Thoracic aorta (tissue), 2 donors: ENCODE results near the gene DIAPH1. TPM values are rescaled to one million over a fixed set of nuclear protein-coding genes. Genes with fewer than 3 reads are reported as not detected.
A peak's percentile ranks its signal among the peaks of the same experiment; 100 is the strongest.

Experiments
- ATAC-seq: fragments of 150-250 bp; one replicate; pipeline ENCODE4 v1.8.0; 2017; ENCODE audit warnings: low read depth; ENCODE audit not compliant: insufficient number of reproducible peaks, low FRiP score
- DNase-seq: peaks from one replicate; pipeline ENCODE4 v3.0.0-alpha.2; 2020; ENCODE audit warnings: low spot score
- H3K27ac ChIP-seq, 2 donors: fragments of 200-600 bp; sonication (generic); 1 replicate in 1 of 2; 2 replicates in 1 of 2; pipeline ENCODE4 v1.5.1; 2016; ENCODE audit warnings: mild to moderate bottlenecking in 2 of 2, moderate library complexity in 2 of 2
- H3K27me3 ChIP-seq: fragments of 200-600 bp; sonication (generic); replicated peaks from 2 replicates; pipeline ENCODE4 v1.6.0; 2016; ENCODE audit warnings: mild to moderate bottlenecking; ENCODE audit not compliant: insufficient read depth
- H3K36me3 ChIP-seq: fragments of 200-600 bp; sonication (generic); one replicate; pipeline ENCODE4 v1.5.1; 2016
- H3K4me1 ChIP-seq, 2 donors: fragments of 200-600 bp; sonication (generic); 1 replicate in 1 of 2; 2 replicates in 1 of 2; pipeline versions ENCODE4 v1.5.1 to v1.6.0; 2016; ENCODE audit warnings: low read depth in 2 of 2, mild to moderate bottlenecking in 1 of 2; ENCODE audit not compliant: control insufficient read depth in 1 of 2
- H3K4me3 ChIP-seq: fragments of 200-600 bp; sonication (generic); 2 replicates; pipeline ENCODE4 v1.5.1; 2016; ENCODE audit warnings: mild to moderate bottlenecking
- H3K9me3 ChIP-seq: fragments of 200-600 bp; sonication (generic); 2 replicates; pipeline ENCODE4 v1.5.1; 2016
- total RNA-seq, 2 donors: library from RNA; depleted of rRNA; stranded (reverse); fragments of >200 nt; gene quantifications; one replicate each; pipeline versions ENCODE4 v1.1.0 to v1.2.3, GENCODE V29; 2016
- TF ChIP-seq, protein P1 (sequence below): fragments of 200-600 bp; sonication (generic); IDR thresholded peaks from one replicate; pipeline ENCODE4 v1.5.1; 2019; ENCODE audit warnings: antibody characterized with exemption

DIAPH1 gene
- total RNA-seq, 2 donors from 2014 or later: 91.0 to 93.1 TPM

DNA sequence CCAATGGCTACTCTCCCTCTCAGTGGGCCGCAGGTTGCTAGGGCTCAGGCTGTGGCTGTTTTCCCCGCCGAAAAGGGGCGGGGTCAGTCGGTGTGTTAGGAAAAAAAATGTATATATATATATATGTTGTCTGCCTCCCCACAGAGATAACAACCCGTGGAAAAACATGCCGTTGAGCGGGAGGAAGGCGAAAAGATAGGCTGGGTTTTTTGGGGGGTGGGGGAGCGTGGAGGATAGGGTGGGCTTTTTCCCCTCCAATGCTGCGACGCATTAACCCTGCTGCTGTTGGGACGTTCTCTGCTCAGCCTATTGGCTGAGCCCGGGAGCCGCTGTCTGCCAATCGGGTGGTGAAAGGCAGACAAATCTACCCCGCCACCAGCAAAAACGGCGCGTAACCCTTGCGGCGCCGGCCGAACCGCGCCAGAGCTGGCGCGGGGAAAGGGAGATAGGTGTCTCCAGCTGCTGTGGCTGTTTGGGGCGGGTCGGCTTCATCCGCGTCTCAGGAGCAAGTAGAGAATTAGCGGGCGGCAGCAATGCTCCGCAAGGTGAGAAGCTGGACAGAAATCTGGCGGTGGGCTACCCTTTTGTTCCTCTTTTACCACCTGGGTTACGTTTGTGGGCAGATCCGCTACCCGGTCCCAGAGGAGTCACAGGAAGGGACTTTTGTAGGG lies 134.0 kb downstream of the DIAPH1 start, which contains the start of gene PCDHGC4:
Gene PCDHGC4, plus strand, starts transcription at position 390 of the 671 bp plus-strand sequence. Its CDS starts 144 bp downstream, at position 534.
- no peak within 1 kb of the TSS for H3K27ac ChIP-seq
- H3K36me3 ChIP-seq: no peaks in the 10 kb centered on the region
- peak within 1 kb of the TSS; percentile 72 for H3K4me3 ChIP-seq
- H3K27me3 ChIP-seq: no peaks in the 10 kb centered on the region
- TF ChIP-seq, protein P1, sequence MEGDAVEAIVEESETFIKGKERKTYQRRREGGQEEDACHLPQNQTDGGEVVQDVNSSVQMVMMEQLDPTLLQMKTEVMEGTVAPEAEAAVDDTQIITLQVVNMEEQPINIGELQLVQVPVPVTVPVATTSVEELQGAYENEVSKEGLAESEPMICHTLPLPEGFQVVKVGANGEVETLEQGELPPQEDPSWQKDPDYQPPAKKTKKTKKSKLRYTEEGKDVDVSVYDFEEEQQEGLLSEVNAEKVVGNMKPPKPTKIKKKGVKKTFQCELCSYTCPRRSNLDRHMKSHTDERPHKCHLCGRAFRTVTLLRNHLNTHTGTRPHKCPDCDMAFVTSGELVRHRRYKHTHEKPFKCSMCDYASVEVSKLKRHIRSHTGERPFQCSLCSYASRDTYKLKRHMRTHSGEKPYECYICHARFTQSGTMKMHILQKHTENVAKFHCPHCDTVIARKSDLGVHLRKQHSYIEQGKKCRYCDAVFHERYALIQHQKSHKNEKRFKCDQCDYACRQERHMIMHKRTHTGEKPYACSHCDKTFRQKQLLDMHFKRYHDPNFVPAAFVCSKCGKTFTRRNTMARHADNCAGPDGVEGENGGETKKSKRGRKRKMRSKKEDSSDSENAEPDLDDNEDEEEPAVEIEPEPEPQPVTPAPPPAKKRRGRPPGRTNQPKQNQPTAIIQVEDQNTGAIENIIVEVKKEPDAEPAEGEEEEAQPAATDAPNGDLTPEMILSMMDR: no peak
- peaks cover 34 to 78% of the 10 kb centered on the region in 2 donors for H3K4me1 ChIP-seq
- ATAC-seq (no peak), DNase-seq (no peak)
- no peaks in the 10 kb centered on the region for H3K9me3 ChIP-seq

DNA sequence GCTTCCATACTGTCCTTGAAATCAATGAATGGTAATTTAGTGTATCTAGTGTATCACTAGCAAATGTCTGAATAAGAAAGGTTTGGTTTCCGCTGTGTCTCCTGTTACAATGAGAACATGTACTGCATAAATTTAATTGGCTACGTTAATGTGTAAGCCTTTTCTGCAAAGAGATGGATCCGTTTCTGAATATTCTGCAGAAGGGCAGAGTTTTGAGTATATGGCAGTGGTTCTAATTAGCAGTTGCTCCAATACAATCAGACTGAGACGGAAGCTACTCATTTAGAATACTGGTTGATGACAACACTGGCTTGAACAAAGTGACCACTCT lies 134.5 kb downstream of the DIAPH1 start:
- Histone ChIP-seq H3K27me3 (no peaks in the 10 kb centered on the region), H3K4me3 (peak overlapping the region; percentile 72), H3K4me1 (peaks cover 36 to 78% of the 10 kb centered on the region in 2 donors), H3K9me3 (no peaks in the 10 kb centered on the region), H3K27ac (no peak overlapping the region), H3K36me3 (no peaks in the 10 kb centered on the region)
- DNase-seq (no peak), ATAC-seq (no peak)
- TF ChIP-seq, protein P1: no peak

DNA sequence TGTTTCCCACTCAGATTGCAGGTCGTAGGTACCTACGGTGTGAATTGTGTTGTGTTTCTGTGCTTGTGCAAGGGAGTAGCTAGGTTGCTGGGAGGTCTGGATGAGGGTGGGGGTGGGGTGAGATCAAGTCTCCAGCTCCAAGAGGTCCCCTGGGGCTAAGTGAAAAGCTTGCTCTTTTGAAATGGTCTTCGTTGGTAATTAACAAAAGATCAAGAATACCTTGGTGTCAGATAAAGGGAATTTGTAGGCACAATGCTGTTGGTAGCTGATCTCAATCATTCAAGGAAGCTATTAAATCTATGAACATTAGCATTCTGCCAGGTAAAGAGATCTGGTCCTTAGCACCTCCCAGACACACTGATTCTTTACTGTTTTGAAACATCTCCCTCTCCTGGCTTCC lies 134.9 kb downstream of the DIAPH1 start:
- Histone ChIP-seq H3K36me3 (no peaks in the 10 kb centered on the region), H3K4me1 (peaks cover 35 to 76% of the 10 kb centered on the region in 2 donors), H3K27me3 (no peaks in the 10 kb centered on the region), H3K9me3 (no peaks in the 10 kb centered on the region), H3K4me3 (peak overlapping the region; percentile 72), H3K27ac (no peak overlapping the region)
- ATAC-seq (no peak), DNase-seq (no peak)
- TF ChIP-seq, protein P1: no peak

DNA sequence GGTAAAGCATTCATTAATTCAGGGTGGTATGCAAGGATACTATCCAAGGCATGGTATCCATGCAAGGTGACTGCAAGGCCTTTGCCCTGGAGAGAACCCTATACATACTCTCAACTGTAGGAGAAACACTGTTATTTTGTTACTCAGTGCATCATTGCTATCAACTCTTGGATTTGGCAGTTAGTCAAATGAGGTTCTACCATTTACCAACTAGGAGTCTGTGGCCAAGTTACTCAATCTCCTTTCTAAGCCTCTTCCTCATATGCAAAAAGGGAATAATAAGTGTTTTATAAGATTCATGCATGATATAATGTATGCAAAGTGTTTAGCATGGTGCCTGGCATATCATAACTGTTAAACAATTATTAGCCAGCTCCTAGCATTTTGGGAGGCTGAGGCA lies 139.0 kb downstream of the DIAPH1 start:
- peaks cover 37 to 83% of the 10 kb centered on the region in 2 donors for H3K4me1 ChIP-seq
- TF ChIP-seq, protein P1: no peak
- H3K4me3 ChIP-seq: peak overlapping the region; percentile 11

DNA sequence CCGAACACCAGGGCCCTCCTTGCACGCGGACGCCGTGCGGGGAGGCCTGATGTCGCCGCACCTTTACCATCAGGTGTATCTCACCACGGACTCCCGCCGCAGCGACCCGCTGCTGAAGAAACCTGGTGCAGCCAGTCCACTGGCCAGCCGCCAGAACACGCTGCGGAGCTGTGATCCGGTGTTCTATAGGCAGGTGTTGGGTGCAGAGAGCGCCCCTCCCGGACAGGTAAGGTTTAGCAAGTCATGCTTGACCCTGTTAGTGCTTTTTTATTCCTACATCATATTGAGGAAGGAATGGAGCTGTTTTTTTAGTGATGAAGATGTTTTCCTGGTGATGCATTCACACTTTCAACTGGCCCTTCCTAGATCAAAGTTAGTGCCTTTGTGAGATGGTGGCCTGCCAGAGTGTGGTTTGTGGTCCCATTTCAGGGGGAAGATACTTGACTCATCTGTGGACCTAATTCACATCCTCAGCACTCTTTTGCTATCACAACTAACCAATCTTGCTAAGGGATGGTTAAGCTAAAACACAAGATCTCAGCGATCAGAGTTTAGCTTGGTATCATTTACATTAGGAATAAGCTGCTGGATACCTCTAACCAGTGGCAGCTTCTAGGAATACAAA lies 140.4 kb downstream of the DIAPH1 start:
- Histone ChIP-seq H3K4me1 (peaks cover 29 to 71% of the 10 kb centered on the region in 2 donors), H3K27ac (no peak overlapping the region)
- DNase-seq: no peak

More for the DNA sequence above, 139.0 kb downstream of the DIAPH1 start:
- Histone ChIP-seq H3K36me3 (no peaks in the 10 kb centered on the region), H3K27me3 (no peaks in the 10 kb centered on the region), H3K9me3 (no peaks in the 10 kb centered on the region), H3K27ac (no peak overlapping the region)
- DNase-seq (no peak), ATAC-seq (no peak)

More for the DNA sequence above, 140.4 kb downstream of the DIAPH1 start:
- no peak for ATAC-seq
- Histone ChIP-seq H3K36me3 (no peaks in the 10 kb centered on the region), H3K27me3 (no peaks in the 10 kb centered on the region), H3K4me3 (peak overlapping the region; percentile 83), H3K9me3 (no peaks in the 10 kb centered on the region)
- TF ChIP-seq, protein P1: no peak
